Measurements from ENCODE around the gene SPINT1. TPM values are rescaled to one million over a fixed set of nuclear protein-coding genes. Genes with fewer than 3 reads are reported as not detected.
A peak's percentile ranks its signal among the peaks of the same experiment; 100 is the strongest.

SPINT1 gene
- total and polyA plus RNA-seq, 8 donors = 16.8 to 394 (median 120) TPM

- intact Hi-C loops (cut with DNase I; ENCODE audit: low total_unique reads) = no loop called here
- Histone ChIP-seq H3K4me1 (peaks cover 26 to 57% (median 42%) of the 10 kb centered on the region in 4 donors), H3K36me3 (peaks cover 0 to 14% (median 4%) of the 10 kb centered on the region in 4 donors), H3K27me3 (peaks cover 0 to 44% (median 3%) of the 10 kb centered on the region in 3 donors), H3K9me3 (no peaks in the 10 kb centered on the region), H3K27ac (peak overlapping the region; percentile 88 to 94 (median 92)), H3K4me3 (peak overlapping the region; percentile 61 to 78 (median 64))
- no peak for TF ChIP-seq EP300 (IDR thresholded peaks at IDR 0.05)
- peak in 2 of 3 donors; percentile 78 to 83 for TF ChIP-seq POLR2AphosphoS5 (IDR thresholded peaks at IDR 0.05)
- no peak for TF ChIP-seq CTCF (IDR thresholded peaks at IDR 0.05)
- TF ChIP-seq POLR2A (IDR thresholded peaks at IDR 0.05) = no peak
- DNase-seq = peak; percentile 90 to 92
- WGBS, 5 donors = 33 to 62% (median 46%) methylated on average over 7 to 8 of the region's 8 CpGs
Observed at GRCh38 chr15:40845511-40846284, 1.9 kb downstream of the SPINT1 start.

GRCh38 chr15:40846841-40847222 is 3.0 kb downstream of the SPINT1 start:
- peak in 1 of 2 donors; percentile 46 for DNase-seq
- peaks cover 0 to 17% (median 7%) of the 10 kb centered on the region in 4 donors for H3K36me3 ChIP-seq

GRCh38 chr15:40847223-40847961 is 3.5 kb downstream of the SPINT1 start:
- TF ChIP-seq CTCF (IDR thresholded peaks at IDR 0.05) = peak in 3 of 7 experiments; percentile 17 to 34 (median 31)
- TF ChIP-seq POLR2AphosphoS5 (IDR thresholded peaks at IDR 0.05) = peak in 2 of 3 donors; percentile 73 to 81
- no peak for TF ChIP-seq POLR2A (IDR thresholded peaks at IDR 0.05)
- WGBS, 5 donors = 32 to 67% (median 42%) methylated on average over 6 to 7 of the region's 7 CpGs
- Histone ChIP-seq H3K27ac (peak overlapping the region; percentile 88 to 94 (median 92)), H3K27me3 (peaks cover 0 to 41% (median 3%) of the 10 kb centered on the region in 3 donors), H3K4me3 (peak overlapping the region in 3 of 4 donors; percentile 62 to 78 (median 67)), H3K36me3 (peaks cover 0 to 21% (median 10%) of the 10 kb centered on the region in 4 donors), H3K4me1 (peaks cover 26 to 57% (median 45%) of the 10 kb centered on the region in 4 donors), H3K9me3 (no peaks in the 10 kb centered on the region)
- peak; percentile 84 to 94 for DNase-seq
- intact Hi-C loops (cut with DNase I; ENCODE audit: low total_unique reads) = no loop called here

More at GRCh38 chr15:40846841-40847222, 3.0 kb downstream of the SPINT1 start:
- H3K4me1 ChIP-seq = peaks cover 26 to 57% (median 42%) of the 10 kb centered on the region in 4 donors
- H3K27me3 ChIP-seq = peaks cover 0 to 44% (median 3%) of the 10 kb centered on the region in 3 donors
- peak overlapping the region; percentile 0 to 78 (median 64) for H3K4me3 ChIP-seq
- TF ChIP-seq POLR2AphosphoS5 (IDR thresholded peaks at IDR 0.05) (no peak), CTCF (IDR thresholded peaks at IDR 0.05) (no peak), EP300 (IDR thresholded peaks at IDR 0.05) (no peak), POLR2A (IDR thresholded peaks at IDR 0.05) (no peak)
- H3K27ac ChIP-seq = peak overlapping the region; percentile 88 to 94 (median 92)
- intact Hi-C loops (cut with DNase I; ENCODE audit: low total_unique reads) = no loop called here
- H3K9me3 ChIP-seq = no peaks in the 10 kb centered on the region

GRCh38 chr15:40850576-40851112 is 6.8 kb downstream of the SPINT1 start:
- Histone ChIP-seq H3K9me3 (no peaks in the 10 kb centered on the region), H3K4me3 (no peak overlapping the region), H3K27me3 (peaks cover 0 to 10% (median 0%) of the 10 kb centered on the region in 3 donors), H3K4me1 (peaks cover 10 to 29% (median 23%) of the 10 kb centered on the region in 4 donors), H3K36me3 (peaks cover 16 to 50% (median 39%) of the 10 kb centered on the region in 4 donors), H3K27ac (no peak overlapping the region)
- no peak for DNase-seq
- 79 to 88% (median 86%) methylated on average over 8 of the region's 8 CpGs for WGBS, 5 donors
- TF ChIP-seq EP300 (IDR thresholded peaks at IDR 0.05) (no peak), POLR2A (IDR thresholded peaks at IDR 0.05) (no peak), CTCF (IDR thresholded peaks at IDR 0.05) (no peak), POLR2AphosphoS5 (IDR thresholded peaks at IDR 0.05) (no peak)
- intact Hi-C loops (cut with DNase I; ENCODE audit: low total_unique reads) = no loop called here

Data from stomach (tissue), 9 donors.